ENCODE measurements around the gene AGAP2.

Gene AGAP2

GRCh38 chr12:57755454-57756372 lies 17.2 kb upstream of the AGAP2 start:
- H3K27ac ChIP-seq: peak overlapping the region; percentile 34; the same call in 1 of the 2 replicates
- TF ChIP-seq CTCF (conservative IDR thresholded peaks at IDR 0.05) (no peak), ZFX (IDR thresholded peaks at IDR 0.05) (peak; percentile 29; the same call in 1 of the 2 replicates)

- peak overlapping the region; percentile 34; the same call in 1 of the 2 replicates for H3K27ac ChIP-seq
- TF ChIP-seq ZFX (IDR thresholded peaks at IDR 0.05) (no peak), CTCF (conservative IDR thresholded peaks at IDR 0.05) (no peak)
Measured at GRCh38 chr12:57755194-57755453, 16.6 kb upstream of the AGAP2 start.

- TF ChIP-seq CTCF (conservative IDR thresholded peaks at IDR 0.05) (no peak), ZFX (IDR thresholded peaks at IDR 0.05) (no peak)
Measured at GRCh38 chr12:57754411-57755193, 16.1 kb upstream of the AGAP2 start, which contains the start of gene MARCHF9. MARCHF9 (plus strand) TSS chr12:57755103; CDS start chr12:57755529, 426 bp downstream.

GRCh38 chr12:57753756-57754337 lies 15.3 kb upstream of the AGAP2 start:
- H3K27ac ChIP-seq: no peak overlapping the region
- no peak for TF ChIP-seq ZFX (IDR thresholded peaks at IDR 0.05)

More at GRCh38 chr12:57754411-57755193, 16.1 kb upstream of the AGAP2 start, which contains the start of gene MARCHF9:
- H3K27ac ChIP-seq: peak within 1 kb of the TSS; percentile 34; the same call in 1 of the 2 replicates

- no peak for TF ChIP-seq CTCF (conservative IDR thresholded peaks at IDR 0.05)
- TF ChIP-seq ZFX (IDR thresholded peaks at IDR 0.05): no peak
- H3K27ac ChIP-seq: peak overlapping the region; percentile 92
Measured at GRCh38 chr12:57752668-57753000, 14.1 kb upstream of the AGAP2 start.

GRCh38 chr12:57751788-57752667 lies 13.5 kb upstream of the AGAP2 start, which contains the start of gene CDK4:
CDK4 (minus strand) TSS chr12:57752310; CDS start chr12:57751717, 593 bp downstream.
- TF ChIP-seq CTCF (conservative IDR thresholded peaks at IDR 0.05) (no peak), ZFX (IDR thresholded peaks at IDR 0.05) (peak; percentile 87)

GRCh38 chr12:57751432-57751787 lies 12.9 kb upstream of the AGAP2 start:
- TF ChIP-seq ZFX (IDR thresholded peaks at IDR 0.05) (no peak), CTCF (conservative IDR thresholded peaks at IDR 0.05) (no peak)

More at GRCh38 chr12:57751788-57752667, 13.5 kb upstream of the AGAP2 start, which contains the start of gene CDK4:
- H3K27ac ChIP-seq: peak within 1 kb of the TSS; percentile 92

More at GRCh38 chr12:57751432-57751787, 12.9 kb upstream of the AGAP2 start:
- H3K27ac ChIP-seq: peak overlapping the region; percentile 92
